ENCODE results near the gene MACROD1.

MACROD1 gene

GRCh38 chr11:64069401-64070313 is 96.3 kb downstream of the MACROD1 start:
- DNase-seq: no peak

GRCh38 chr11:64068705-64069400 is 97.1 kb downstream of the MACROD1 start:
- no peak for DNase-seq

GRCh38 chr11:64067230-64067993 is 98.5 kb downstream of the MACROD1 start:
- DNase-seq: no peak

- no peak for DNase-seq
These were observed 100.2 kb downstream of the MACROD1 start for GRCh38 chr11:64065712-64066111.

- no peak for DNase-seq
These were observed 100.8 kb downstream of the MACROD1 start for GRCh38 chr11:64065141-64065465.

GRCh38 chr11:64064374-64065140 is 101.4 kb downstream of the MACROD1 start:
- no peak for DNase-seq

GRCh38 chr11:64063777-64064176 is 102.1 kb downstream of the MACROD1 start:
- no peak for DNase-seq

- no peak for DNase-seq
These were observed 103.5 kb downstream of the MACROD1 start for GRCh38 chr11:64062185-64063039.

- DNase-seq: peak; percentile 62
These were observed 105.0 kb downstream of the MACROD1 start for GRCh38 chr11:64060861-64061444.

- no peak for DNase-seq
These were observed 105.6 kb downstream of the MACROD1 start for GRCh38 chr11:64060263-64060860.

- DNase-seq: no peak
These were observed 106.4 kb downstream of the MACROD1 start for GRCh38 chr11:64059339-64060140.

GRCh38 chr11:64058494-64058893 is 107.4 kb downstream of the MACROD1 start:
- DNase-seq: no peak

- no peak for DNase-seq
These were observed 108.0 kb downstream of the MACROD1 start for GRCh38 chr11:64057890-64058289.

- no peak for DNase-seq
These were observed 109.1 kb downstream of the MACROD1 start for GRCh38 chr11:64056861-64057260.

GRCh38 chr11:64056213-64056785 is 109.6 kb downstream of the MACROD1 start:
- DNase-seq: no peak

- DNase-seq: no peak
These were observed 110.8 kb downstream of the MACROD1 start for GRCh38 chr11:64055077-64055476.

GRCh38 chr11:64053699-64054098 is 112.2 kb downstream of the MACROD1 start:
- DNase-seq: no peak

- no peak for DNase-seq
These were observed 112.8 kb downstream of the MACROD1 start for GRCh38 chr11:64052938-64053622.

- DNase-seq: no peak
These were observed 113.5 kb downstream of the MACROD1 start for GRCh38 chr11:64052436-64052835.

Measured in hematopoietic multipotent progenitor cell treated with erythropoietin and hydrocortisone succinate and interleukin-3 and kit ligand, for 6 days (in vitro differentiated cells).